ENCODE results near the gene NFS1.
"Not testable (repeated sequence)": the region's sequence is repeated elsewhere in the genome, so short reads cannot be mapped to it uniquely, and the experiment has no call there.

NFS1 gene

GRCh38 chr20:35709259-35709658 is 10.1 kb upstream of the NFS1 start:
- no peak for DNase-seq (ENCODE audit: low spot score)

GRCh38 chr20:35708502-35708901 is 9.3 kb upstream of the NFS1 start:
- DNase-seq (ENCODE audit: low spot score), result no peak

DNA sequence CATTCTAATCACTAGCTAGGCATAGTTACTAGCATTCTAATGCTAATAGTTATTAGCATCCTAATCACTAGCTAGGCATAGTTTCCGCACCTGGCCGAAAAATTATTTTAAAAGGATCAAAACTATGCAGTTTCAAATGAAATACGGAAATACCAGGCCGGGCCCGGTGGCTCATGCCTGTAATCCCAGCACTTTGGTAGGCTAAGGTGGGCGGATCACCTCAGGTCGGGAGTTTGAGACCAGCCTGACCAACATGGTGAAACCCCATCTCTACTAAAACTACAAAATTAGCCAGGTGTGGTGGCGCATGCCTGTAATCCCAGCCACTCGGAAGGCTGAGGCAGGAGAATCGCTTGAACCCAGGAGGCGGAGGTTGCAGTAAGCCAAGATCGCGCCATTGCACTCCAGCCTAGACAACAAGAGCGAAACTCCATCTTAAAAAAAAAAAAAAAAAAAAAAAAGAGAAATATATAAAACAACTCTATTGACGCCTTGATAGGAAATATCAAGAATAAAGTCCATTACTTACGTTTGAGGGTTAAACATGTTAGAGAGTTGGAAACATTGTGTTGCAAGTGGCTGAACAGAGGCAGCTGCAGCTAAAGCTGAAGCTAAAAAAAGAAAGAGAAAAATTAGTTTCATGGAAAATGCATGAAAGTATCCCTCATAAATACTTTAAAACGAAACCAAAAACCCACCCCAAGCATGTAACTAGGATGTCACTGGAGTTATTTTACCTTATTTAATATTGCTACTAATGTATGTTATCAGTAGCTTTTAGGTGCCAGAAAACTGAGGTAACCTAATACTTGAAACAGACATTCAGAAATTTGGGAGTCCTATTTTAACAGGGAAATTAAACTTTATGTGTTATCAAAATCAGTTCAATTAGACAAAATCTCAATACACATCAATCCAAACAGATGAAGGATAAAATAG is 7.7 kb upstream of the NFS1 start:
- DNase-seq (ENCODE audit: low spot score), result not testable (repeated sequence)

- DNase-seq (ENCODE audit: low spot score), result not testable (repeated sequence)
These were observed 6.7 kb upstream of the NFS1 start for GRCh38 chr20:35705894-35706293.

DNA sequence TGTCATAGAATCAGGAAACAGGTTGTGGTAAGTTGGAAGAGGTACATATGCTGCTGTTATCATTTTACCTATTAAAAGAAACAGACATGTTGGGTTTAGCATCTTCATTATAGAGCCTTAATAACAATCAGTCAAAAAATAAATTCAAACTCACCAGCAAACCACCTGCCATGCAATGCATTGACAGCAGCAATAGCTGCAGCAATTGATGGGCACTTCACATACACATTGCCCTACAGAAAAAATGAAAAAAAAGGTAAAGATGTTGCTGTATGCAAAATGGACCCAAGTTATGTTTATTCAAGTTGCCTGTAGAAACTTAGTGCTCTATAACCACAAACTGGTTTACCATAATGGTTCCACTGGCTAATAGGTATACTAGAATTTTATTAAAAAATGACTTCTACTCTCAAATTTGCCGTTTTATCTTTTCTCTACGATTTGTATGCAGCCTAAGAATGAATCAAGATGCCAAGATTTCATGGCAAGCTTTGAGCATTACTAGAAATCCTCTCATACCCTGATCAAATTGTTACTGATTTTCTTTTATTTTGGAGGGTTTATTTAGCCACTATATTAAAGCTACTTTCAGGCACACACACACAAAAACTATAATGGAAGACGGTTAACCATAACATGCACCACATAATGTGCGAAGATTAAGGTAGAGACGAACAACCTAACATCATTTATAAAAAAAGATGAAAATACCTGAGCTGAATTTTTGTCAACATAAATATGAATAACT is 5.5 kb upstream of the NFS1 start:
- DNase-seq (ENCODE audit: low spot score), result no peak

- no peak for DNase-seq (ENCODE audit: low spot score)
These were observed 3.9 kb upstream of the NFS1 start for GRCh38 chr20:35702824-35703695.

DNA sequence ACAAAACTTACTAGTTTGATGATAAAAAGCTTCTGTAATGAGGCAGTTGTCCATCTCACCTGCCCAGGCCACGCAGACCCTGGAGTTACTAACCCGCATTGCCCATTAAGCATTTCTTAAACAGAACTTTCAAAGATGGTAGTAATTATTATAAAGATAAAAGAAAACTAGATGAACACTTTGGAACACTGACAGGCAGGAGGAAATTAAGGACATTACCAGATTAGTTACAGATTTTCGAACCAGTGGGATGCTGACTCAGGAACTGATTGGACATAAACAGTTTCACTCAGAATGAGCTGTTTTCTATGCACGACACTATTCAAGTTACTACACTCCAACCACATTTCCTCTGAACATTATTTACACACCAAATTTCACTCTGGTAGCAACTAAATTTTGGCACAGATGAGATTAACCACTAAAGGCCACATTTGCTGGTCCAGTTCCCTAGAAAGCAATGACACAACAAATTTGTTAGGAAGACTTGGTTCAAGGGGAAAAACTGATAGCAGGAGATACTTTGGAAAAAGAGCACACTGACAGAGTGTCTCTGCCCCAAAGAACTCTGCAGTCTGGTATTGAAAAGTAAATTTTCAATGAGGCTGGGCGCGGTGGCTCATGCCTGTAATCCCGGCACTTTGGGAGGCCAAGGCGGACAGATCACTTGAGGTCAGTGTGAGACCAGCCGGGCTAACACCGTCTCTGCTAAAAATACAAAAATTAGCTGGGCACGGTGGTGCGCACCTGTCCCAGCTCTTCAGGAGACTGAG is 3.1 kb upstream of the NFS1 start:
- DNase-seq (ENCODE audit: low spot score), result no peak

DNA sequence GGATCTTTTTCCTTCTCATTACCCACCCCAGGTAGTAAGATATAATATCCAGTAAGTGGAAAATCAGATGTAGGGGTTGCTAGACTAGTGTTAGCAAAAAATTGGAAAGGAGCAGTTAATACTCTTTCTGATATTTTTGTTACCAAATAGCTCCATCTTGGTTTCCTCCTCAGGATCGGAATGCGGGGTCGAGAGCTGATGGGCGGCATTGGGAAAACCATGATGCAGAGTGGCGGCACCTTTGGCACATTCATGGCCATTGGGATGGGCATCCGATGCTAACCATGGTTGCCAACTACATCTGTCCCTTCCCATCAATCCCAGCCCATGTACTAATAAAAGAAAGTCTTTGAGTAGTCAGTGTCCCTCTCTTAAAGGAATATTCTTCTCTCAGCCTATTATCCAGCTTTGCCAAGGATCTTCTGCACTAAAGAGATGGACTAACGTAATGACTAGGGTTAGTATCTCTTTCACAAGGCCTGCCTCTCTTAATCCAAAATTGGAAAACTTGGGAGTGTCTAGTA is 1.5 kb upstream of the NFS1 start:
- no peak for DNase-seq (ENCODE audit: low spot score)

- no peak for DNase-seq (ENCODE audit: low spot score)
These were observed 939 bp upstream of the NFS1 start for GRCh38 chr20:35699957-35700624.

DNA sequence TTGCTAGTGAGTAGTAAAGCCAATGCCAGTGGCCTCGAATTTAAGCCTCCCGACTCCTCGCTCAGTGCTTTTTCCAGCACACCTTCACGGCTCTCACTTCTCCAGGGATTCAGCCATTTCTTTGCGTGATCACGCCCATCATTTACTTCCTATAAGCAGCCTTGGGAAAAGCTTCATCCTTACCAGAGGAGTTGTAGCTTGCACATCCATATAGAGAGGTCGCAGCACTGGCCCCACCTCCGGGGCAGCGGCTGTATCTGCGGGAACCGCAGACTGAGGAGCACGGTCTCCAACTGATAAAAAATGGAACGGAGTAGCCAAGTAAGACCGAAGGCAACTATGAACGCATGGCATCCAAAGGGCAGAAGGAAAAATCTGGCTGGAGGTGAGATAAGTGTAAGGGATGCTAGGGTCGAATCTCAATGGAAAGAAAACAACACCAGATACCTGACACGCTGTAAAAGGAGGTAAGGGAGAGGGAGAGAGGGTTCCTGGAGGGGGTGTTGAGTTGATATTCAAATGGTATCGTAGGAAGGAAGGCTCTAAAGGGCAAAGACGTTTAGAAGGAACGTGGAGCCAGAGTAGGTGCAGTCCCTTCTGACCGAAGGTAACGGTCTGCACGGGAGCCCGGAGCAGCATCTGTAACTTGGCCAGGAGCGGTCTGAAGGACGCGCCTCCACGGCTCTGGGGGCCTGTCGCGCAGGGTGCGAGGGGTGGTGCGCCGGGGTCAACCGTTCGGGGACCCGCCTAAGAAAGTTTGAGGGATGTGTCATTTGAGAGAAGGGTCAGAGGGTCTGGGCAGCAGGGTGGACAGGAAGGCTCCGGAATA is 640 bp downstream of the NFS1 start:
- no peak for DNase-seq (ENCODE audit: low spot score)

- no peak for DNase-seq (ENCODE audit: low spot score)
These were observed 1.4 kb downstream of the NFS1 start for GRCh38 chr20:35697696-35698297.

- DNase-seq (ENCODE audit: low spot score), result no peak
These were observed 3.2 kb downstream of the NFS1 start for GRCh38 chr20:35695978-35696377.

DNA sequence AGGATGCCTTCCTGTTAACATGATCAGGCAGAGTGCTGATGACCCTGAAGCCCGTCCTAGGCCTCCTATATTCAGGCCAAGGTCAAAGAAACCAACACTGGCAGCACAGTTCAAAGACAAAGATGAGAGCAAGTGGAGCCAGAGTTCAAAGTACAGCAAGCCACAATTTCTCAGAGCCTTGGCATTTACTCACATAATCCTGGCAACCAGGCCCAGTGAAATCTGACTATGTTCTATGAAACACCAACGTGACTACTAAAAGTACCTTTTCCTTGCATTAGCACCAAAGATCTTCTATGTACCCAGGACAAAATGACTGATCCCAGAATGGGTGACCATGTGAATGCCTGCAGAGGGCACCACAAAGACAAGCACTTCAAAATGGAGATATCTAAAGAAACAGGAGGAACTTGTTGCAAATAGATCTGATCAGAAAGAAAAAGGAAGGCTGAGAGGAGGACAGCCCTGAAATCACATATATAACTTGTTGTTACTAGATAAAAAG is 3.9 kb downstream of the NFS1 start:
- no peak for DNase-seq (ENCODE audit: low spot score)

DNA sequence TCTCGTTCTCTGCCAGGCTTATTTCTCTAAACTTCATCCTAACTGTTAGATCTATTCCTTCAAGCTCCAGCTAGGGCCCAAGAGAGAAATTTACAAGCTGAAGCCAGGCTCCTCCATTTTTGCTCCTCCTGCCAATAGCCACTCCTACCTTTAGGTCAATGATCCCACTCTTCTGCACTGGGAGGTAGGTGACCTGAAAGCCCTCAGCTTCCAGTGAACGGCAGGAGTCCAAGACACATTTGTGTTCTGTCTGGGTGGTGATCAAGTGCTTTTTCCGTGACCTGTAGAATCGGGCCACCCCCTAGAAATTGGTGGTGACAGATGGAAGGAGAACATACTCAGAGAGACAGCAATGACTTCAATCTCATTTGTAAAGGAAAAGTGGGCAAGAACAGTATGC is 8.9 kb downstream of the NFS1 start:
- no peak for DNase-seq (ENCODE audit: low spot score)

DNA sequence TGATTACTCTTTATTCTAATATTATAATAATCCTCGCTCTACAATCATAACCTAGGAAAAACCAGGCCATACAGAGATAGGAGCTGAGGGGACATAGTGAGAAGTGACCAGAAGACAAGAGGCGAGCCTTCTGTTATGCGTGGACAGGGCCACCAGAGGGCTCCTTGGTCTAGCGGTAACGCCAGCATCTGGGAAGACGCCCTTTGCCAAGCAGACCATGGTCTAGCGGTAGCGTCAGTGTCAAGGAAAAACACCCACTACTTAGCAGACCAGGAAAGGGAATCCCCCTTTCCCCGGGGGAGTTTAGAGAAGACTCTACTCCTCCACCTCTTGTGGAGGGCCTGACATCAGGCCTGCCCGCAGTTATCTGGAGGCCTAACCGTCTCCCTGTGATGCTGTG is 12.3 kb downstream of the NFS1 start:
- not testable (repeated sequence) for DNase-seq (ENCODE audit: low spot score)

DNA sequence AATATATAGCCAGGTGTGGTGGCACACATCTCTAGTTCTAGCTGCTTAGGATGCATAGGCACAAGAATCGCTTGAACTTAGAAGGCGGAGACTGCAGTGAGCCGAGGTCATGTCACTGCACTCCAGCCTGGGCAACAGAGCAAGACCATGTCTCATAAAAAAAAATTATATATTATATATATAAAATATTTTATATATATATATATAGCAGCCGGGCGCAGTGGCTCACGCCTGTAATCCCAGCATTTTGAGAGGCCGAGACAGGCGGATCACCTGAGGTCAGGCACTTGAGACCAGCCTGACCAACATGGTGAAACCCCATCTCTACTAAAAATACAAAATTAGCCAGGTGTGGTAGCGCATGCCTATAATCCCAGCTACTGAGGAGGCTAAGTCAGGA is 13.8 kb downstream of the NFS1 start:
- DNase-seq (ENCODE audit: low spot score), result not testable (repeated sequence)

GRCh38 chr20:35681960-35682359 is 17.2 kb downstream of the NFS1 start:
- DNase-seq (ENCODE audit: low spot score), result no peak

- DNase-seq (ENCODE audit: low spot score), result no peak
These were observed 18.5 kb downstream of the NFS1 start for GRCh38 chr20:35680452-35681183.
